HG03565 (cell line): ENCODE measurements around the gene TNNI2.

Experiments used
- ATAC-seq: cut with Tn5 transposase; IDR thresholded peaks from one replicate; pipeline ENCODE4 v1.9.1; 2021; ENCODE audit warnings: mild to moderate bottlenecking, moderate library complexity; ENCODE audit not compliant: unreplicated experiment

Gene TNNI2

DNA sequence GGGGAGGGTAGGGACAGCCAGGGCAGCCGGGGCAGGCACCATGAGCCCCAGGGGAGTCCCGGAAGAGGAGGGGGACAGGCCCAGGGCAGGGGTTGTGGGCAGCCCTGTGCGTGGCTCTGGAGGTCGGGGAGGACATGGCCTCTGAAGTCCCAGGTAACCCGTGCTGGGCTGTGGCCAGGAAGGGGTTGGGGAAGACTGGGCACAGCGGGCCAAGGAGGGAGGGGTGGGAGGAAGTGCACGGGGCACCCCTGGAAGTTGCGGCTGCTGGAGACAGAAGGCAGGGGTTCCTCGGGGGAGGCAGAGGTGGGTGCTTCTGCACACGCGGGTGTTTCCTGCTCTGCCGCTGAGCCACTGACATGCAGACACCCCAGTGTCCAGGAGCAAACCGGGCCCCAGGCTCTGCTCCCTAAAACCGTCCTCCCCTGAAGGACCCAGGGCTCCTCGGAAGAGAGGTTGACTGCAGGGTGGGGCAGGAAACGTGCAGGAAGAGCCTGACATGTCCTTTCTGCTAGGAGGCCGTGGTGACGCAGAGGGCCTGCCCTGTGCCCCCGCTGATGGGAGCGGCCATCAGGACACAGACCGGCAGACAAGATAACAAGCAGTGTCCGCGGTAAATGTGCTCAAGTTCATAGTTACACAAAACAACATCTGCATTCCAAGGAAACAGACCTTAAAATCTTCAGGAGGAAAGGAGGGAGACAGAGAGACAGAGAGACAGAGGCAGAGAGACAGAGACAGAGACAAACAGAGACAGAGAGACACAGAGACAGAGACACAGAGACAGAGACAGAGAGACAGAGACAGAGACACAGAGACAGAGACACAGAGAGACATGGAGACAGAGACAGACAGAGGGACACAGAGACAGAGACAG is 5.7 kb downstream of the TNNI2 start:
- no peak for ATAC-seq

DNA sequence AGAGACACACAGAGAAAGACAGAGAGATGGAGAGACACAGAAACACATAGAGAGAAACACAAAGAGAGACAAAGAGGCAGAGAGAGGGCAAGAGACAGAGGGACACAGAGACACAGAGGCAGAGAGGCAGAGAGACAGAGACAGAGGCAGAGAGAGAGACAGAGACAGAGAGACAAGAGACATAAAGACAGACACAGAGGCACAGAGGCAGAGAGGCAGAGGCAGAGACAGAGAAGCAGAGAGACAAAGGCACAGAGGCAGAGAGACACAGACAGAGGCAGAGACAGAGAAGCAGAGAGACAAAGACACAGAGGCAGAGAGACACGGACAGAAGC is 6.3 kb downstream of the TNNI2 start:
- no peak for ATAC-seq

DNA sequence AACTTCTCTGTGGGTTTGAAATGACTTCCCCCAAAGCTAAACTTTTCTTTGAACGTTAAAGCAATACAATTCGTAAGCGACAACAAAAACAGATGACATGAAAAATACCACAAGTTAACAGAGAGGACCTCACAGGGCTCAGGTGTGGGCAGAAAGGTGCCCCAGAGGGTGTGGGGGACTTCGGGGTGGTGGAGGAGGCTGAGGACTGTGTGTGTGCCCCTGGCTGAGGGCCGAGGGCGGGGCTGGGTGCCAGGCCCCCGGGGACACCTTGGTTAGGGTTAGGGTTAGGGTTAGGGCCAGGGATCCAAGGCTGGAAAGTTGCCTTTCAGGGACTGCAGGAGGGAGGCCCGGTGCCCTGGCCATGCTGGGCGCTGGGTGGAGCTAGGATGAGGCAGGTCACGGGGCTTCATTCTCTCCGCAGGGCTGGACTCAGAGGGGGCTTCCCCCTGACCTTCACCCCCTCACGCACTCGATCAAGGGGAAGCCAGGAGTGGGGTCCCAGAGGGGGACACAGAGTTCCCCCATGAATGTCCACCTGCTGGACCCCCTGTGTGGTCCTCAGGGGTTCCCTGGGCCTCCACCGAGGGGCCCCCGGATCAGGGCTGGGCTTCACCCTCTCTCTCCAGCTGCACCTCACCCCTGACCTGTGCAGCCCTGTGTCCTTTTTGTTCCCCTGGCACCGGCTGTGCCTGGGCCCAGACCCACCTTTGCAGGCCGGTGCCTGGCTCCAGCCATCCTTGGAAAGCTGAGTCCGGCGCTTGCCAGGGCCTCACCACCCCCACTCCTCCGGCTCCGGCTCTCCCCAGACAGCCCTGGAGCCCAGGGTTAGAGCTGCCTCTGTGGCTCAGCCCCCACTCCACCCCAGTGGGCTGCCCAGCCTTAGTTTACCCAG is 7.0 kb downstream of the TNNI2 start:
- ATAC-seq: no peak

DNA sequence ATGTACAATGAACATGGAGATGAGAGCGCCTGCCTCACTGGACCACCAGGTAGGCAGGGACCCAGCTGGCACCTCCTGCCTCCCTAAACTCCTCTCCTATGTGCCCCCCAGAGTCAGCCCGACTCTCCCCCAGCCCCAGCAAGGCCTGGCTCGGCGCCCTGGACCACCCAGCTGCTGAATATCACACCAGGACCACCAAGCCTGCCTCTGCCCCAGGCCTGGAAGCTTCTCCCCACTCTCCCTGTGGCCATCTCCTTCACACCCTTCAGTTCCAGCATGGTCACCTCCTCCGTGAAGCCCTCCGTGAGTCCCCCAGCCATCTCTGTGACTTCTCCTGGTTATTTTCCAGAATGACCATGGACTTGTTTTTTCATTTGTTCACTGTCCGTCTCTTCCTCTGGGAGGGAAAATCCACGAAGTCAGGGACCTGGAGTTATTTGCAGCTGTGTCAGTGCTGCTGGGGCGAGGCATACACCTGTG is 7.7 kb downstream of the TNNI2 start:
- no peak for ATAC-seq

DNA sequence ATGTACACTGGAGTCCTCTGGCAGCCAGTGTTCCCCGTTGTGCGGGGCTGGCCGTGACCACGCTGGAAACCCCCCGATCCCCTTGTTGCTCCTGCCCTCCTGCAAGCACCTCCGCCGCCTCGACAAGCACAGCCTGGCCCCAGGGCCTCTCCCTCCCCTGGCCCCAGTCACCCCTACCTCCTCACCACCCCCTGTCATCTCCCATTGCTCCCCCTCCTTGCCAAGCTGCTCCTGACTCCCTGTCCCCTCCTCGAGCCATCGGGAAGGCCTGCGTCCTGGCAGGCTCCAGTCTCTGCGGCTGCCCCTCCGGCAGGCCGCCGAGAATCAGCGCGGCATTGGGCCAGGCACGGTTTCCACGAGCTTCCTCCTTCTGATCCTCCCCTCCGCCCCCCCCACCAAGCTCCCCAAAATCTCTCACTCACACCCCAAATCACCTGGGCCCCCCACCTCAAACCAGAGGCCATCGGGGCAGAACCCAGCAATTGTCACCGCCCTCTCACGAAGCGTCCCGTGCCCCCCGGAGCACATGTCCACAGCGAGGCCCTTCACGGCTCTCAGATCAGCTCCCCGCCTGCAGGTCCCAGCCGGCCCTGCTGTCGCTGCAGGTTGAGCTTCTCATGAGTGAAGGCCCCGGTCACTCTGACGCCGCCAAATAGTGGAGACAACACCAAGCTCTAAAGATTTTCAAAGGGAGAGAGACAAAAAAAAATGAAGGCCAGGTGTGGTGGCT is 8.4 kb downstream of the TNNI2 start:
- no peak for ATAC-seq

DNA sequence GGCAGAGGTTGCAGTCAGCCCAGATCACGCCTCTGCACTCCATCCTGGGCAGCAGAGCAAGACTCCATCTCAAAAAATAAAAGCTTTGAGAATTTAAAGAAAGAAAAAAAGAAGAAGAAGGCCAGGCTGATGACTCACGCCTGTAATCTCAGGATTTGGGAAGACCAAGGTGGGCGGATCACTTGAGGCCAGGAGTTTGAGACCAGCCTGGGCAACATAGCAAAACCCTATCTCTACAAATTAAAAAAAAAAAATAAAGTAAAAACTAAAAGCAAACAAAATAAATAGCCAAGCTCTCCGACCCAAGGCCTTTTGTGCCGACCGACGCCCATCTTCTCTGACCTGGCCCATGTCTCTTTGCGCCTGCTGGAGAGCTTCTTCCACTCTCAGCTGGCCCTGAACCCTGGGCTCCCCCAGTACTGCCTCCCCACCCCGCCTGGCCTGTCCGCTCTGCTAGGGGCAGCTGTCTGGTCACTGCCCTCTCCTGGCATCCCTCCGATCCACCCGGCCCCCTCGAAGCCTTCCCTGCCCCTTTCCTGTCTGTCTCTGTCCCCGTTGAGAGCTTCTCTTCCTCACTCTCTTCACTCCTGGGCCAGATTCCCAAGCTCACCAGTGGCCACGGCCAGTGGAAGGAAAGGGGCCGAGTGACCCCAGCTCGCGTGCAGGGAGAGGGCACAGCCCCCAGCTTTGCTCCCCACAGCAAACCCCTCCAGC is 9.3 kb downstream of the TNNI2 start:
- ATAC-seq: no peak

DNA sequence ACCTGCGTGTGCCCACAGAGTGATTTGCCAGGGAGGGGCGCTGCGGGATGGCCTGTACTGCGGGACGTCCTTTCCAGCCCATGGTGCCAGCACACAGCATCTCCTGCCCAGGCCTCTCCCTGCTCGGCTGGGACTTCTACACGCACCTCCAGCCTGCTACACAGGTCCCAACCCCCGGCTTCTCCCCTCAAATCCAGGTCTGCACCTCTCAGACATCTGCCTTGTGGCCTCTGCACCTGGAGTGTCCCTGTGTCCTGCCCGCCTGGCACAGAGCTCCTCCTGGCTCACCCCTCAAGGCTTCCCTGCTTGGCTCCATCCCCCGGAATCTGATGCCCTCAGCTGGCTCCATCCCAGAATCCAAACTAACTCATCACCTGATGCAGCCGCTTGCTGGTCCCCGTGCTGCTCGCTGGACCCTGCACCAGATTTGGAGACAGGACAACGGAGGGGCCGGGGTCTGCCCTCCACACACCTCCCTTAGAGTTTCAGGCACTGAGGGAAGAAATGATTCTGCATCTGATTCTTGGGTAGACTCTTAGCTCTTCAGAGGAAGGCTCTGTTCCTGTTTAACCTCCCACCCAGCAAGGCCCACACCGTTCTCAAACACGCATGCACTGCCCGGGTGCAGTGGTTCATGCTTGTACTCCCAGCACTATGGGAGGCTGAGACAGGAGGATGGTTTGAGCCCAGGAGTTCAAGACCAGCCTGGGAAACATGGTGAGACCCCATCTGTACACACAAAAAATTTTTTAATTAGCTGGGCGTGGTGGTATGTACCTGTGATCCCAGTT is 10.1 kb downstream of the TNNI2 start:
- ATAC-seq: no peak

DNA sequence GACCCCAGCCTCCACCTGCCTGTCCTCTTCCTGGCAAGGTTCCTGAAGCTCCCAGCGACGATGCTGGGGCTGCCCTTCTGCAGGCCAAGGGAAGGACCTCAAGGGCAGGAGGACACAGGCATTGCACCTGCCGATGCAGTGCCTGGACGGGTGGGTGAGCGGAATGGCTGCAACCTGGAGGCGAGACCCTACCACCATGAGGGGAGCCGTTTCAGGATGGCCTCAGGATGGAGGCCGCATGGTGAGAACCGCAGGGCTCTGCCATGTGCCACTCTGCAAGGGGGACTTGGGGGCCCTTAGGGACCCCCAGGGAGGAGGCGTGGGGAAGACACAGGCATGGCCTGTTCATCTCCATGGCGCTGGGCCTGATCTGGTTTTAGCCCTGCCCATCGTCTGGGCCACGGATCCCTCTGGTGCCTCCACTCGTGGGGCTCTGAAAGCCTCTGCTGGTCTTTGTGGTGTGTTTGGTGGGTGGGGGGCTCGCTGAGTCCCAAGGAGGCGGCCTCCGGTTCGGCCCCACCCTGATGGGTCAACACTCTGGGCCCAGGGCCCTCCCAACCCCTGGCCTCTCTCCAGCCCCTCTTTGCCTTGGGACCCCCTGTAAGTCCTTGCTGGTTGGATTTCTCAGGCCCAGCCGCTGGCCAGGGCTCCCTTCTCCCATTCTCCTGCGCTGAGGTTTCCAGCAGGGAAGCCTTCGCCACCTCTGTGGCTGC is 12.8 kb downstream of the TNNI2 start:
- ATAC-seq: no peak

DNA sequence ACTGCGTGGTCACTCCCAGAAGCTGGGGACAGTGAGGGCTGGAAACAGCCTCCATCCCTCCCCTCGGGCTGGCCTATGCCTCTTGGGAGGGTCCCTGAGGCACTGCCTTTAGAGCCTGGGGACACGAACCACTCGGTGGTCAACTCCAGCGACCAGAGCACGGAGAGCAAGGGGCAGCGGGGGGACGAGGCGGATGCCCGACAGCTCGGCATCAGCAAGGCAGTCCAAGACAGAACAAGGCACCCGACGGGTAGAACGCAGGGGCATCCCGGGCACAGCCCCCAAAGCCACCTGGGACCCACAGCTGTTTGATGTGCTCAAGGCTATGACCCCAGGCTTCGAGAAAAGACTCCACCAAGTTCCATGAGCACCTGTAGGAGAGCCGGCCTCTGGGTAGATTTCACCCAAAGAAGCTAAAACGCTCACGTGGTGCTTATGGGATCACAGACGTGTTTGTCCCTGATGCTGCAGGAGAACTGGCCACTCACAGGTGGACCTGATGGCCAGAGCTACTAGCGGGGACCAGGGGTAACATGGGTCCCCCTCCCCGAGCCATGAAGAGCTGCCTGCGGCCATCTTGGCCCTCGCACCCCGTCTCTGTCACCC is 13.6 kb downstream of the TNNI2 start:
- ATAC-seq: no peak

DNA sequence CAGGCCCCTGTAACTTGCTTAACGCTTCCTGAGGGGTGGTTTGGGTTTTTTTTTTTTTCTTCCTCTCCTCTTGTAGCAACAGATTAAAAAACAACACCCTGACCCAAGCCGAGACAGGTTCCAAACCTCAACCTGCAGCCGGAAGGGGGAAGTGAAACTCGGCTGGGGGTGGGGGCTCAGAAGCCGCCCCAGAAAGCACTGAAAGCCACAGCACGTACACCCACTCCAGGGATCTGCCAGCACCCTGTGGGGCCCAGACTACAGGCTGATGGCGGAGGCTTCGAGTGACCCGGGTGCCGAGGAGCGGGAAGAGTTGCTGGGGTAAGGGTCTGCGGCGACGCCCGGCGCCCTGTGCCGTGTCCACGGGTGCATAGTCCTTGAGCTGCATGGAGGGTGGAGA is 14.1 kb downstream of the TNNI2 start, which contains the start of gene LSP1:
TSS of gene LSP1 (plus strand) at position 208 of the 400 bp plus-strand sequence. CDS start at position 269, 61 bp downstream.
- ATAC-seq: peak; percentile 40

DNA sequence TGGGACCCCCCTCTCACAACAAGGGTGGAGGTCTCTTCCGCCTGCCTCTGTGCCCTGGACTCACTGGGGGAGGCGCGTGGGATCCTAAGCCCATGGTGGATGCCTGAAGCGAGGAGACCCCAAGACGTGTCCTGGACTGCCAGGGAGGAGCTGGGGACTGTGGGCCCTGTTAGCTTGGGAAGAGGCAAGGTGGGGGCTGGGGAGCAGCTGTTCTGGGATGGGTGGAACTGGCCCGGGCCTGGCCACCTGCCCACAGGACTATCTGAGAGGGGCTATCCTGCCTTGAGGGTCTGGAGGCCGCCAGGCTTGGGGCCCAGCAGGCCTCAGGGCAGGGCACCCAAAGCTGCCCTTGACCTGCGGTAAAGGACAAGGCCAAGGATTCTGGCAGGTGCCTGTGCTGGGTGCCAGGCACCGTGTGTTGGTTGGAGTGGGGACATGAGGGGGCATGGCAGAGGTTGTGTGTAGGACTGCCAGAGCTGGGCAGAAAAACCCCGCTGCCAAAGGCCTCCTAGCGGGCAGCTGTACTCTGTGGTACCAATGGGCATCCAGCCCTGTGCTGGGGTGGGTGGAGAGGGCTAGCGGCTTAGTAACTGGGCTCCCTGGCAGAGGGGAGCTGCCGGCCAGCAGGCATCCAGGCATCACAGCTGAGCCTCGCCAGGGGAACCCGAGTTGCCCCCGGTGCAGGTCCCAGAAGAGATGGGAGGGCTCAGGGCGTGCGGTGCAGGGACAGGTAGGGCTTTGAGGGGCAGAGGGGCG is 14.8 kb downstream of the TNNI2 start:
- ATAC-seq: no peak

DNA sequence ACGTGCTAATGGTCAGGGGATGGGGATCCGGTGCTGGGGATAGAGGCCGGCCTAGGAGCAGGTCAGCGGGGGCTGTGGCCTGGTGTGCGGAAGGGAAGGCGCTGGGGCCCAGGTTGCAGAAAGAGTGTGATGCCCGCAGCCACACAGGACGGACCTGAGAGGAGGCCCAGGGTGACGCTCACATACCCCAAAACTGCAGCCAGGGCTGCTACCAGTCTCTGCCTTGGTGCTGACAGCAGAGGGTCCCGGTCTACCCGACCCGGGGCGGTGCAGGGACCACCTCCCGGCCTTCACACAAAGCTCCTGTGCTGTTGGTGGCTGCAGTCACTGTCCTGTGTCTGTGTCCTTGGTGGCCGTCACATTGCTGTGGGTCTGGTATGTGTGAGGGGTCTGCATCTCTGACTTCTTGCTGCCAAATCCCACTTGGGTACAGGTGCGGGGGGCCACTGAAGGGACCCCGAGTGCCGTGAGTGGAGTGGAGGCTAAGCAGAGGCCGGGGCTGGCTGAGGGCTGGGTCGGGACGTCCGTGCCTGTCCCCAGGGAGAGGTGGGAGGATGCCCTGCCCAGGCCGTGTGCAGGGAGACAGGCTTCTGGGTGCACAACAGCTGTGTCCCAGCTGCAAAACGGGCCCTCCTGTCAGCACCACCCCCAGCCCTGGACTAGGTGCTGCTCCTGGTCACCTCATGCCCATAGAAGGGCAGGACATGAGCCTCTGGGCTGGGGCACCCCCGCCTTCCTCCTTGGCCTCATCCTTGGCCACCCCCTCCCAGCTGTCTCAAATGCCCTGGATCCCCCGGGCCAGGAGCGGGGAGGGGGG is 15.6 kb downstream of the TNNI2 start:
- ATAC-seq: no peak

DNA sequence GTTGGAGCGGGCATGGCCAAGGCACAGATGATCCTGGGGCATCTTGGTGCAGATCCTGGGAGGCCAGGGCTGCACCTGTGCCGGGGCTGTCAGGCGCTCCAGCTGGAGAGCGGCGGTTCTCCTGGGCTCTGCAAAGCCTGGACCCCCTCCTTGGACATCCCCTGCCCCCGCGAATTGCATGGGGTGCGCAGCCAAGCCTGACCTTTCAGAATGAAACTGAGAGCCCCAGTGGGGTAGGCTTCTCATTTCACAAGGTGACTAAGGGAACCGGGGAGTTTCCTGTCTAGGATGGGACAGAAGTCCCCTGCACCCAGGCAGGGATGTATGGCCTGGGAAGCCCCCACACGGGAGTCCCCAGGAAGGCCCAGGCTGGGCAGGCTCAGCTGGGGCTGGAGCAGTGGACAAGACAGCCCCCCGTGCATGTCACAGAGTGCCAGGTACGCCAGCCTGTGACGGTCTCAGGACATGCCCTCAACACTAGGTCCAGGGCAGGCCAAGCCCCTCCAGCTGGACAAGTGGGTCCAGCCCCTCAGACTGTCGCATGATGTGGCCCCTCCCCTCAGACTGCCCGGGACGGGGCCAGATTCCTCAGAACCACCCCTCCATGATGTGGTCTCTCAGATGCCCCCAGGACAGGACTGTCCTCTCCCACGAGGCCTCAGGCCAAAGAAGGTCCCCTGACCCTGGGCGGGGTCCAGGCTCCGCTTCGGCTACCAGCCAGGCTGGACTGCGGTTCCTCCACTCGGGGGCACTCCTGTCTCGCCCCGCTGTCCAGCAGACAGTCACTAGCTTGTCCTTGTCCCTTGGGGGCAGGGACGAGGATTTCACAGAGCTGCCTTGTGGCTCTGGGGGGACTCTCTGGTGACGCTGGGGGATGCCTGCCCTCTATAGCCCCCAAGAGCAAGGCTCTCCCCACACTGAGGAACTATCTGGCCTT is 16.4 kb downstream of the TNNI2 start:
- peak; percentile 28 for ATAC-seq

DNA sequence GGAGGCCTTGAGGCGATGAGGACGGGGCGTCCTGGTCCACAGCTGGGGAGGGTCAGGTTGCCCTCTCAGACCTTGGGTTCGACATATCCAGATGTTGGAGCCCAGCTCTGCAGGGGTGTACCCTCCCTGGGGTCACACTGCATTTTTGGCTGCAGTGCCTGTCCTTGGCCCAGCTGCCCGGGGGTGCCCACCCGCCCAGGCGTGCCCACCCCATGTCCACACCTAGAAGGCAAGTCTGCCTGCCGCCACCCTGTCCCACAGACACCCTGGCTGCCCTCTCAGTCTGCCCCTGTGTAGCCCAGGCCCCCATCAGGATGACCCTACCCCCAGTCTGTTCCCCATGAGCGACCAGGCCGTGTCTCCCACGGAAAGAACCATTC is 17.1 kb downstream of the TNNI2 start:
- no peak for ATAC-seq

DNA sequence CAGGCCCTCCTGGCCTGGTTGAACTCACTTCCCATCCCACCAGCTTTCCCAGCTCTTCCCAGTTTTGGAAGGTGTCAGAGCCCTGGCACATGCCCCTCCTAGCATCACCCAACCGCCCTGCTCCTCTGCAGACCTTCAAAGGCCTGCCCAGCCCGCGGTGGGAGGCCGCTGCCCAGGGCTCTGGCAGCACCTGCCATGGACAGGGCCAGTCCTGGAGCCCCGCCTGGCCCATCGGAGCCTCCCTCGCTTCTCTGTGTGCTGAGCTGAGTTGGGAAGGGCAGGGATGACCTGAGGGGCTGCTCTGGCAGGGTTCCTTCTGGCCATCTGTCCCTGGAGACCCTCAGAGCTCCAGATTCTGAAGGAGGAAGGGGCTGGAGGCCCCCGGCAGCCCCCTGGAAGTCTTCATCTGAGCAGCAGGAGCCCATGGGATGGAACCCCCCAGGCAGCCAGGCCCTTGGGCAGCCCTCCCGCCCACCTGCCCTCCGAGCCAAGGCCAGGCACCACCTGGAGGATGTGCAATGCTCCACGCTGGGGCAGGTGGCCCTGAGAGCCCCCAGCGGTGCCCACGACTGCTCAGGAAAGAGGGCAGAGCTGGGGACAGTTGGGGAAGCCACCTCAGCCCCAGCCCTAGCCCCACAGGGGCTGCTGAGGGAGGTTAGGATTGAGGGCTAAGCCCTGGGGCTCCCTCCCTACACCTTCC is 17.7 kb downstream of the TNNI2 start:
- ATAC-seq: no peak
